ENCODE measurements around the gene C14orf93. TPM values are rescaled to one million over a fixed set of nuclear protein-coding genes. Genes with fewer than 3 reads are reported as not detected.

The C14orf93 gene
- total RNA-seq, 1 donor from 2014 or later, result 12.6 TPM

DNA sequence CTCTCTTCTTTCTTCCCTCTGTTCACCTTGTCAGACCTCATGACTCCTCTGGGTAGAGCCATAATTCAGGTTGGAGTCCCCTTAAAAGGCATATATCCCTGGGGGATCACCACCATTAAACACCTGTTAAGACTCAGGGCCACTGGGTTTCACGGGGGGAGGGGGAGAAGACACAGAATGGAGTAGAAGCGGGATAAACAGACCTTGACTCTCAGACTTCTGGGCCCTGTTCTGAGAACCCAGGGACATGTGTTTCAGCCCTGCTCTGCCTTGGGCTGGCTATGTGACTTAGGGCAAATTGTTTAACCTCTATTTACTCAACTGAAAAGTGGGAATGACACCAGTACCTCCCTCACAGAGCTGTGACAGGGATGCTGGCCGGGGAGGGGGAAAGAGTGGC lies 42.7 kb upstream of the C14orf93 start:
- Mint-ChIP-seq H3K4me1 (ENCODE audit: unreplicated experiment) (peaks cover 9% of the 10 kb centered on the region), H3K27me3 (no peaks in the 10 kb centered on the region), H3K27ac (no peak overlapping the region), H3K4me3 (no peak overlapping the region), H3K36me3 (peaks cover under 1% of the 10 kb centered on the region), H3K9me3 (no peaks in the 10 kb centered on the region)
- TF ChIP-seq, protein P1, sequence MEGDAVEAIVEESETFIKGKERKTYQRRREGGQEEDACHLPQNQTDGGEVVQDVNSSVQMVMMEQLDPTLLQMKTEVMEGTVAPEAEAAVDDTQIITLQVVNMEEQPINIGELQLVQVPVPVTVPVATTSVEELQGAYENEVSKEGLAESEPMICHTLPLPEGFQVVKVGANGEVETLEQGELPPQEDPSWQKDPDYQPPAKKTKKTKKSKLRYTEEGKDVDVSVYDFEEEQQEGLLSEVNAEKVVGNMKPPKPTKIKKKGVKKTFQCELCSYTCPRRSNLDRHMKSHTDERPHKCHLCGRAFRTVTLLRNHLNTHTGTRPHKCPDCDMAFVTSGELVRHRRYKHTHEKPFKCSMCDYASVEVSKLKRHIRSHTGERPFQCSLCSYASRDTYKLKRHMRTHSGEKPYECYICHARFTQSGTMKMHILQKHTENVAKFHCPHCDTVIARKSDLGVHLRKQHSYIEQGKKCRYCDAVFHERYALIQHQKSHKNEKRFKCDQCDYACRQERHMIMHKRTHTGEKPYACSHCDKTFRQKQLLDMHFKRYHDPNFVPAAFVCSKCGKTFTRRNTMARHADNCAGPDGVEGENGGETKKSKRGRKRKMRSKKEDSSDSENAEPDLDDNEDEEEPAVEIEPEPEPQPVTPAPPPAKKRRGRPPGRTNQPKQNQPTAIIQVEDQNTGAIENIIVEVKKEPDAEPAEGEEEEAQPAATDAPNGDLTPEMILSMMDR (conservative IDR thresholded peaks at IDR 0.05), result no peak
- DNase-seq (ENCODE audit: extremely low spot score, unreplicated experiment), result no peak

- TF ChIP-seq, protein P1 (conservative IDR thresholded peaks at IDR 0.05), result no peak
- Mint-ChIP-seq H3K36me3 (peaks cover 5% of the 10 kb centered on the region), H3K4me3 (no peak overlapping the region), H3K9me3 (no peaks in the 10 kb centered on the region), H3K27ac (no peak overlapping the region), H3K4me1 (ENCODE audit: unreplicated experiment) (peaks cover 9% of the 10 kb centered on the region), H3K27me3 (no peaks in the 10 kb centered on the region)
- DNase-seq (ENCODE audit: extremely low spot score, unreplicated experiment), result no peak
Measured at GRCh38 chr14:23052182-23052623, 42.3 kb upstream of the C14orf93 start.

DNA sequence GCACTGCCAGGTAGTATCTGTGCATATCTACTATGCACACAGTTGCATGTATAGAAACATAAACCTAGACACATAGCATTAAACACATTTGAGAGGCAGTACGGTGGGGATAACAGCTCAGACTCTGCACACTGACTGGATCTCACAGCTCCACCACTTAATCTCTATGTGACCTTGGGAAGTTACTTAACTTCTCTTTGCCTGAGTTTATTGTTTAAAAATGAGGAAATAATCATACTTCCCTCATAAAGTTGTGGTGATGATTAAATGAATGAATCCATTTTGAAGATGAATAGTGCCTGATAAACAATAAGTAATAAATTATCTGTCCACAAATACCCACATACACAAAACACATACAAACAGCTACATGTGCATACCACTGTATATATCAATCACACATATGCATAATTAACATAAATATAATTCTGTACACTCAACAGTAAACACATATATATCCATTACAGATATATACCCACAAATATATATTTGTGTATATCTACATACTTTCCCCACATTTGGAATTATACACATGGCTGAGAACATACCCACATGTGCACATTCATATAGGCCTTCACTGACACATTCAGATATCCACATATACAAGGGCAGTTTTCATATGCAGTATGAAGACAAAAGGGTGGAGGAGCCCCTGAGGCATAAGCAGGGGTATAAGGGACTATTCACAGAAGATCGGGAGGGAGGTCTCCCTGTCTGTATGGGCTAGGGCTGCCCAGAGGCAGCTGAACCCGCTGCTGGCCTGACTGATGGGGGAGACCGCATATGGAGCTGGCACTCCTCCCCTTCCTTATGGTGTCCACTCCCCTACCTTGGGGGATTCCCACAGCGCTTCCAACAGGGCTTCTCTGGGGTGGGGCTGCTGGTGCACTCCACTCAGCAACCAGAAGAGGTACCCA lies 41.5 kb upstream of the C14orf93 start:
- H3K4me3 Mint-ChIP-seq, result no peak overlapping the region
- no peaks in the 10 kb centered on the region for H3K27me3 Mint-ChIP-seq
- no peak overlapping the region for H3K27ac Mint-ChIP-seq
- DNase-seq (ENCODE audit: extremely low spot score, unreplicated experiment), result no peak
- peaks cover 5% of the 10 kb centered on the region for H3K36me3 Mint-ChIP-seq
- no peaks in the 10 kb centered on the region for H3K9me3 Mint-ChIP-seq
- TF ChIP-seq, protein P1 (conservative IDR thresholded peaks at IDR 0.05), result no peak
- H3K4me1 Mint-ChIP-seq (ENCODE audit: unreplicated experiment), result peaks cover 7% of the 10 kb centered on the region

- no peak for DNase-seq (ENCODE audit: extremely low spot score, unreplicated experiment)
- H3K27ac Mint-ChIP-seq, result no peak overlapping the region
- TF ChIP-seq, protein P1 (conservative IDR thresholded peaks at IDR 0.05), result no peak
- H3K36me3 Mint-ChIP-seq, result peaks cover 5% of the 10 kb centered on the region
- H3K4me3 Mint-ChIP-seq, result no peak overlapping the region
- peaks cover 1% of the 10 kb centered on the region for H3K4me1 Mint-ChIP-seq (ENCODE audit: unreplicated experiment)
- H3K9me3 Mint-ChIP-seq, result no peaks in the 10 kb centered on the region
- peaks cover 1% of the 10 kb centered on the region for H3K27me3 Mint-ChIP-seq
Measured at GRCh38 chr14:23049011-23049410, 39.1 kb upstream of the C14orf93 start.

DNA sequence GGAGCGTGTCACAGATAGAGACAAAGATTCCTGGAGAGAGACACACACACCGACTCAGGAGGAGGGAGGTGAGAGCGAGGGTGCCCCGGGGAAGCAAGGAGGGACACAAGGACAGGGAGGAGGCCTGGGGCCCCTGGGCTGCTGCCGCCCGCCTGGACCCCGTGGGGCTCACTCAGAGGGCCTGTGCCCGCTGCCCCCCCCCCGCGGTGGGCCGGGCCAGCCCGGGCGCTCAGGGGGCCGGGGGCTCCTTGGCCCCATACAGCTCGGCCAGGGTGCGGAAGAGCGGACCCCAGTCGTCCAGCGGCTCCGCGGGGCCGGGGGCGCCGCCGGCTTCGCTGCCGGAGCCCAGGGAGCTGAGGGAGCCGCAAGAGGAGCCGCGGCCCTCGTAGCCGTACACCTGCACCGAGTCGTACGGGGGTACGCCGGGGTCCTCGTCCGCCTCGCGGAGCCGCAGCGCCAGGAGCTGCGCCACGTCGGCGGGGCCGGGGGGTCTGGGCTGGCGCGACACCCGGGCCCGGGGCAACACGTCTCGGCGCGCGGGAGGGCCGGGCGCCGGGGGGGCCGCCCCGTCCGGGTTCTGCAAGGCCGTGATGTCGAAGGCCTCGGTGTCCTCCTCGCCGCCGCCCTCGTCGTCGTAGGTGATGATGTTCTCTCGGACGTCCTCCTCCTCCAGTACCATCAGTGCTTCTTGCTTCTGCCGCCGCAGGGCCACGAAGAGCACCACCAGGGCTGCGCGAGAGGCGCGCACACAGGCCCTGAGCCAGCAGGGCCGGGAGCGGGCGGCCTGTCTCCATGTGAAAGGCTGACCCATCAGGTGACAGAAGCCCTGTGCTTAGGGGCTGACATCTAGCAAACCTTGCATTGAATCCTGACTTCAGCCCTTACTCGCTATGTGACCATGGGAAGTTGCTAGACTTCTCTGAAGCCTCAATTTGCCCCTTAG lies 38.1 kb upstream of the C14orf93 start:
- Mint-ChIP-seq H3K4me1 (ENCODE audit: unreplicated experiment) (peaks cover 5% of the 10 kb centered on the region), H3K27ac (no peak overlapping the region), H3K36me3 (peaks cover 5% of the 10 kb centered on the region), H3K4me3 (no peak overlapping the region), H3K9me3 (no peaks in the 10 kb centered on the region), H3K27me3 (peaks cover 7% of the 10 kb centered on the region)
- TF ChIP-seq, protein P1 (conservative IDR thresholded peaks at IDR 0.05), result no peak
- no peak for DNase-seq (ENCODE audit: extremely low spot score, unreplicated experiment)

Measured in type B pancreatic cell (in vitro differentiated cells).